Prostate gland (tissue), 2 donors: Measurements from ENCODE around the gene MAP1B. TPM values are rescaled to one million over a fixed set of nuclear protein-coding genes. Genes with fewer than 3 reads are reported as not detected.

Experiments
- DNase-seq: peaks from one replicate; pipeline ENCODE4 v3.0.0-alpha.2; 2019; ENCODE audit warnings: low spot score
- H3K27ac ChIP-seq, 2 donors: fragments of 200-600 bp; sonication (generic); 2 replicates each; pipeline ENCODE4 v1.5.1; 2017 to 2019
- H3K27me3 ChIP-seq: fragments of 200-600 bp; sonication (generic); replicated peaks from 2 replicates; pipeline ENCODE4 v1.5.1; 2019; ENCODE audit not compliant: insufficient read depth
- H3K36me3 ChIP-seq, 2 donors: fragments of 200-600 bp; sonication (generic); 1 replicate in 1 of 2; 2 replicates in 1 of 2; pipeline versions ENCODE4 v1.5.1 to v1.8.1; 2017 to 2019
- H3K4me1 ChIP-seq: fragments of 200-600 bp; sonication (generic); replicated peaks from 2 replicates; pipeline ENCODE4 v1.5.1; 2019
- H3K4me3 ChIP-seq, 2 donors: fragments of 200-600 bp; sonication (generic); 2 replicates each; pipeline ENCODE4 v1.5.1; 2017 to 2019
- H3K9me3 ChIP-seq: fragments of 200-600 bp; sonication (generic); 2 replicates; pipeline ENCODE4 v1.5.1; 2017
- POLR2A ChIP-seq: fragments of 450-650 bp; IDR thresholded peaks from one replicate; pipeline ENCODE4 v1.6.1; 2016; ENCODE audit warnings: antibody characterized with exemption, mild to moderate bottlenecking
- POLR2AphosphoS5 ChIP-seq: sonication (generic); formaldehyde crosslinking; IDR thresholded peaks from one replicate; pipeline ENCODE4 v1.6.1; 2017; ENCODE audit warnings: antibody characterized with exemption
- WGBS: methylation state at CpG from one replicate; pipeline ENCODE4 v1.1.5; 2018; 5-methylcytosine and 5-hydroxymethylcytosine counted together
- intact Hi-C: fragments of 100-400 bp; cut with DNase I; formaldehyde crosslinking; loops from one replicate; pipeline ENCODE4 v1.14.2; 2022
- total RNA-seq, 2 donors: library from RNA; depleted of rRNA; stranded (reverse); fragments of >200 nt; gene quantifications; one replicate each; pipeline ENCODE4 v1.1.0, GENCODE V29; 2016
- TF ChIP-seq, protein P1 (sequence below), 4 experiments: fragments of 200-600 bp in 2 of 4; fragments of 450-650 bp in 2 of 4; sonication (generic) in 2 of 4; IDR thresholded peaks; 1 replicate in 3 of 4; 2 replicates in 1 of 4; pipeline ENCODE4 v1.5.1; 2016 to 2019; ENCODE audit warnings: antibody characterized with exemption in 4 of 4, mild to moderate bottlenecking in 2 of 4, moderate library complexity in 2 of 4

Gene MAP1B
- total RNA-seq, 2 donors from 2014 or later = 99.6 to 515 TPM

DNA sequence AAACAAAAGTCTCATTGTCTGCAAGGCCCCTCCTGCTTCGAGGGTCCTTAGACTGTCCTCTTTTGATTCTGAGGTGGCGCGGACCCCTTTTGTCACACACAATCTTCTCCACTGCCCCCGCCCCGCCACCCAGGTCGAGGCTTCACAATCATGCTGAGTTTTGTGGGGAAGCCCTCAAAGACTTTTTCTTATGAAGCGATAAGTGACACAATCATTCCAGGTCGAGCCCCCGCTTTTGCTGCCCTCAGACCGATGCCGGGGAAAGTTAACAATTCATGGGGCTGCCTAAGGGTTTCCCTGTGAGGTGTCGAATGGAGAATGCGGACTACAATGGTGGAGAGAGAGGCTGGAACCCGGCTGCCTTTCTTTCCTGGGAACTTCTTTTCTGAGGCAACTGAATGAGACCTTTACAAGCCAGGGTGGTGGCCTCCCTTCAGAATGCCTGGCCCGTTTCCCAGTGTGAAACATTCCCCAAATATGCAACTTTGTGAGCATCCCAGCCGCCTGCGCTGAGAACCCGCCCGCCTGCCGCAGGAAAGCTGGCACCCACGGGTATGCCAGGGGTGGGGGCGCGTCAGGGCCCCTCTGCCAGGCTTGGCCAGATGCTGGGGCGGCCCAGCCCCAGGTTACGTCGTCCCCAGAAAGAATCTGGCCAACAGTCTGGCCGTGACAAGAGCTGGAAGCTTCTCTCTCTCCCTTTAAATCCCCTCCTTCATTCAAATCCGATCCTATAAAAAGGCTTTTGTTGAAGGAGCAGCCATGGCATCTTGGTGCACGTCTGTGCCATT, 71.9 kb downstream of the MAP1B start:
- Histone ChIP-seq H3K4me1 (no peaks in the 10 kb centered on the region), H3K9me3 (no peaks in the 10 kb centered on the region), H3K27me3 (no peaks in the 10 kb centered on the region), H3K27ac (peak overlapping the region; percentile 39 to 40), H3K36me3 (no peaks in the 10 kb centered on the region), H3K4me3 (peak overlapping the region in 1 of 2 donors; percentile 4)
- intact Hi-C loops = no loop called here
- TF ChIP-seq POLR2AphosphoS5 = no peak
- TF ChIP-seq POLR2A = no peak
- TF ChIP-seq, protein P1, sequence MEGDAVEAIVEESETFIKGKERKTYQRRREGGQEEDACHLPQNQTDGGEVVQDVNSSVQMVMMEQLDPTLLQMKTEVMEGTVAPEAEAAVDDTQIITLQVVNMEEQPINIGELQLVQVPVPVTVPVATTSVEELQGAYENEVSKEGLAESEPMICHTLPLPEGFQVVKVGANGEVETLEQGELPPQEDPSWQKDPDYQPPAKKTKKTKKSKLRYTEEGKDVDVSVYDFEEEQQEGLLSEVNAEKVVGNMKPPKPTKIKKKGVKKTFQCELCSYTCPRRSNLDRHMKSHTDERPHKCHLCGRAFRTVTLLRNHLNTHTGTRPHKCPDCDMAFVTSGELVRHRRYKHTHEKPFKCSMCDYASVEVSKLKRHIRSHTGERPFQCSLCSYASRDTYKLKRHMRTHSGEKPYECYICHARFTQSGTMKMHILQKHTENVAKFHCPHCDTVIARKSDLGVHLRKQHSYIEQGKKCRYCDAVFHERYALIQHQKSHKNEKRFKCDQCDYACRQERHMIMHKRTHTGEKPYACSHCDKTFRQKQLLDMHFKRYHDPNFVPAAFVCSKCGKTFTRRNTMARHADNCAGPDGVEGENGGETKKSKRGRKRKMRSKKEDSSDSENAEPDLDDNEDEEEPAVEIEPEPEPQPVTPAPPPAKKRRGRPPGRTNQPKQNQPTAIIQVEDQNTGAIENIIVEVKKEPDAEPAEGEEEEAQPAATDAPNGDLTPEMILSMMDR (IDR thresholded peaks at IDR 0.05) = no peak
- 32% methylated on average over 29 of the region's 29 CpGs for WGBS
- DNase-seq = peak; percentile 67

DNA sequence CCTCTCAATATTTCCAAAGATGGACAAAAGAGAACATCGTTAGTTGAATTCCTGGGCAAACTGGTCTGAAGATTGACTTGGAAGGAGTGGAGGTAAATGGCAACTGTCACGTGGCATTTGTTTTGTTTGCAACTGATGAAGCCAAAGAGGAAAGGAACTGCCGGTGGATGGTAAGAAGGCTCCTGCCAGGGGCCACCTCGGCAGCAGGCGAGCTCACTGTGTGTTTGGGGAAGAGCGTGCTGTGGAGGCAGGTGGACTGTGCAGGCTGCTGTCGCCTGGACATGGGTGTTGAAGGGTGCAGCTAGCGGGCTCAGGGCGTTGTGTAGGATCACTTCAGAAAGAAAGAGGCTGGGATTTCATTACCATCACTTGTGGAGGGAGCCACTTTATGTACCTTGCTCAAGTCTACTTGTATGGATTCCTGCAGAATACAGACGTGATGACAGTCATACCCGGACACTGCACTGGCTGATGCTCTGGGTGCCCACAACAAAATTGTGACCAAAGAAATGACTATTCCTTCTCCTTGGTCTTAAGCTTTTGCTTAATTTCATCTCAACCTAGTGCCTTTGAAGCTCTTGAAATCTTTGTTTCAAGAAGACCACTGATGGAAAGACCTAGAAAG, 72.7 kb downstream of the MAP1B start:
- H3K36me3 ChIP-seq = no peaks in the 10 kb centered on the region
- no peaks in the 10 kb centered on the region for H3K9me3 ChIP-seq
- intact Hi-C loops = no loop called here
- WGBS = 39% methylated on average over 11 of the region's 11 CpGs
- DNase-seq = peak; percentile 52
- no peaks in the 10 kb centered on the region for H3K27me3 ChIP-seq
- H3K4me1 ChIP-seq = no peaks in the 10 kb centered on the region
- TF ChIP-seq POLR2A = no peak
- TF ChIP-seq POLR2AphosphoS5 = peak; percentile 58
- TF ChIP-seq, protein P1 (IDR thresholded peaks at IDR 0.05) = no peak
- H3K27ac ChIP-seq = peak overlapping the region in 1 of 2 donors; percentile 39
- peak overlapping the region in 1 of 2 donors; percentile 4 for H3K4me3 ChIP-seq

DNA sequence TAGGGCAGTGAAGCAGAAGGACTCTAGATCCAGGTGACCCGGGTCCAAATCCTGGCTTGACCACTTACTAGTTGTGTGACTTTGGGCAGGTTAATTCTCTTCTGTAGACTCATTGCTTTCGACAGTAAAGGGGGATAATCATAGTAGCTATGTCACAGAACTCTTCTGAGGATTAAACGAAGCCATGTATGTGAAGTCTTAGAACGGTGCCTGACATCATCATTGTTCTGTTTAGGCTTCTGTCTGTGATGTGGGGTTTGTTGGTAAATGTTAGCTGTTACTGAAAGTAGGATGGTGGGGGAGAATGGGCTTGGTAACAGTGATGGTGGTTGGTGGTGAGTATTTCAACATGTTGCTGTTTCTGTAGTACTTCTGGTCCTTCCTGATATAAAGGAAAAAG, 73.7 kb downstream of the MAP1B start:
- Histone ChIP-seq H3K4me3 (no peak overlapping the region), H3K27me3 (no peaks in the 10 kb centered on the region), H3K9me3 (no peaks in the 10 kb centered on the region), H3K27ac (no peak overlapping the region), H3K36me3 (no peaks in the 10 kb centered on the region), H3K4me1 (no peaks in the 10 kb centered on the region)
- 77% methylated on average over 4 of the region's 4 CpGs for WGBS
- DNase-seq = no peak
- TF ChIP-seq POLR2A (no peak), POLR2AphosphoS5 (no peak)
- TF ChIP-seq, protein P1 (IDR thresholded peaks at IDR 0.05) = no peak
- intact Hi-C loops = no loop called here

DNA sequence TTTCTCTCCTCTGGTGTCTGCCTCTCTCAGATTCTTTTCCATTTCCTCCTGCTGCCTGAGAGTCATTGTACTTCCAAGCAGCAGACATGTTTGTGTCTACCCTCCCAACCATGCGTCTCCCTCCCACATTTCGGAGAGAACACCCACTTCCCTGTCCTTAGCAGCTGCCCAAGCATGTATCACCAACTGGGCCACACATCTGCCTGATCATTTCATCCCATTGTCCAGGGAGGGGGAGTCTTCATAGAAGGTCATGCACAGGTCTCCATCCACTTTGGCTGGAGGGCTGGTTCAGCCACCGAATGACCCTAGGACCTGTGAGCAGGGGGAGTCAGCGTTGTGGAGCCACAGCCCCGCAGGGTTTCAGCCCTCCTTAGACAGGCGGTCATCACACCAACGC, 75.4 kb downstream of the MAP1B start:
- Histone ChIP-seq H3K4me1 (no peaks in the 10 kb centered on the region), H3K9me3 (no peaks in the 10 kb centered on the region), H3K27me3 (no peaks in the 10 kb centered on the region), H3K36me3 (no peaks in the 10 kb centered on the region), H3K27ac (no peak overlapping the region), H3K4me3 (no peak overlapping the region)
- WGBS = 91% methylated on average over 7 of the region's 7 CpGs
- TF ChIP-seq POLR2A (no peak), POLR2AphosphoS5 (no peak)
- TF ChIP-seq, protein P1 (IDR thresholded peaks at IDR 0.05) = no peak
- DNase-seq = no peak
- intact Hi-C loops = no loop called here
